ENCODE data around the gene PPP5C. TPM values are rescaled to one million over a fixed set of nuclear protein-coding genes. Genes with fewer than 3 reads are reported as not detected.
"Not testable (repeated sequence)": the region's sequence is repeated elsewhere in the genome, so short reads cannot be mapped to it uniquely, and the experiment has no call there.

The PPP5C gene
- total RNA-seq, 4 donors from 2014 or later = 33.8 to 51.3 (median 43.2) TPM

GRCh38 chr19:46435009-46435408 lies 88.1 kb downstream of the PPP5C start:
- TF ChIP-seq POLR2A (IDR thresholded peaks at IDR 0.05) (no peak), CTCF (IDR thresholded peaks at IDR 0.05) (no peak)
- H3K27ac ChIP-seq = no peak overlapping the region
- no peaks in the 10 kb centered on the region for H3K4me1 ChIP-seq
- intact Hi-C loops (cut with DNase I) = no loop called here
- H3K36me3 ChIP-seq = no peaks in the 10 kb centered on the region
- H3K9me3 ChIP-seq = no peaks in the 10 kb centered on the region
- 49 to 56% methylated on average over 6 of the region's 6 CpGs for whole genome bisulfite sequencing, 2 donors
- H3K27me3 ChIP-seq = peaks cover 0 to 71% (median 2%) of the 10 kb centered on the region in 4 donors
- DNase-seq = no peak
- no peak overlapping the region for H3K4me3 ChIP-seq

DNA sequence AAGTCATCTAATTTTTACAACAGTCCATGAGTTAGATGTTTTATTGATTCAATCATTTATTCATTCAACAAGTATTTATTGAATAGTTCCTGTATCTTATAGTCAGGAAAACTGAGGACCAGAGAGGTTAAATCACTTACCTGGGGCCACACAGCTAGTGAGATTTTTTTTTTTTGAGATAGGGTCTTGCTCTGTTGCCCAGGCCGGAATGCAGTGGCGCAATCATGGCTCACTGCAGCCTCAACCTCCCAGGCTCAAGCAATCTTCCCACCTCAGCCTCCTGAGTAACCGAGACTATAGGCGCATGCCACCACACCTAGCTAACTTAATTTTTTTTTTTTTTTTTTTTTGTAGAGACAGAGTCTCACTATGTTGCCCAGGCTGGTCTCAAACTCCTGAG lies 88.8 kb downstream of the PPP5C start:
- WGBS, 2 donors = 86 to 87% methylated on average over 4 of the region's 4 CpGs
- H3K4me1 ChIP-seq = not testable (repeated sequence)

More for the DNA sequence above, 88.8 kb downstream of the PPP5C start:
- H3K4me3 ChIP-seq; intact Hi-C loops (cut with DNase I); H3K36me3 ChIP-seq; H3K9me3 ChIP-seq; H3K27ac ChIP-seq; DNase-seq: not testable (repeated sequence)
- peaks cover 0 to 65% (median 2%) of the 10 kb centered on the region in 4 donors for H3K27me3 ChIP-seq

Small RNAs within 50 kb of the gene (small RNA-seq; reads per million reads assigned to genes)
- 0 reads per million in 4 donors for gene RNU6-924P

Other genes starting within 250 kb of the PPP5C start
- not detected for gene IGFL3, start 222.4 kb upstream of the PPP5C start, total RNA-seq
- gene IGFL2, start 198.8 kb upstream of the PPP5C start, total RNA-seq = not detected
- 10 to 100 TPM in 3 of 4 donors, 1 to 10 TPM in 1; 2.9 to 46.0 (median 22.0) TPM for gene IGFL1, start 117.3 kb upstream of the PPP5C start, total RNA-seq
- gene HIF3A, start 50.0 kb upstream of the PPP5C start, total RNA-seq = 10 to 100 TPM in 1 of 4 donors, 1 to 10 TPM in 3; 3.8 to 52.8 (median 6.2) TPM
- 1 to 10 TPM in 1 of 4 donors, under 1 TPM in 3; 0.53 to 1.7 (median 0.62) TPM for gene CCDC8, start 66.5 kb downstream of the PPP5C start, total RNA-seq
- gene PNMA8C, start 81.8 kb downstream of the PPP5C start, total RNA-seq = not detected
- under 1 TPM in 1 of 4 donors, not detected in 3; 0.38 TPM for gene PNMA8A, start 124.5 kb downstream of the PPP5C start, total RNA-seq
- gene PNMA8B, start 148.8 kb downstream of the PPP5C start, total RNA-seq = 1 to 10 TPM in 1 of 4 donors, under 1 TPM in 3; 0.13 to 1.1 (median 0.79) TPM